HEK293 (cell line): ENCODE data around the gene FOXP3.

Experiments used
- HOXD13 ChIP-seq: sonication (generic); formaldehyde crosslinking; IDR thresholded peaks from 2 replicates; pipeline ENCODE4 v1.8.0; 2022; ENCODE audit warnings: missing genetic modification reagents, borderline replicate concordance
- KLF1 ChIP-seq: fragments of 450-650 bp; formaldehyde crosslinking; IDR thresholded peaks from 2 replicates; pipeline ENCODE4 v1.5.1; 2016; ENCODE audit warnings: missing biosample characterization, missing genetic modification characterization
- ZNF146 ChIP-seq: fragments of 450-650 bp; formaldehyde crosslinking; IDR thresholded peaks from 2 replicates; pipeline ENCODE4 v1.5.1; 2016; ENCODE audit warnings: missing biosample characterization, missing genetic modification characterization
- TF ChIP-seq, protein P1 (sequence below): fragments of 450-650 bp; formaldehyde crosslinking; IDR thresholded peaks from 2 replicates; pipeline ENCODE4 v1.5.1; 2016; ENCODE audit warnings: missing biosample characterization, missing genetic modification characterization
- TF ChIP-seq, protein P2 (sequence below): fragments of 450-650 bp; formaldehyde crosslinking; IDR thresholded peaks from 2 replicates; pipeline ENCODE4 v1.5.1; 2016; ENCODE audit warnings: missing biosample characterization, missing genetic modification characterization
- TF ChIP-seq, protein P3 (sequence below): fragments of 450-650 bp; formaldehyde crosslinking; IDR thresholded peaks from 2 replicates; pipeline ENCODE4 v1.5.1; 2017; ENCODE audit warnings: missing biosample characterization, missing genetic modification characterization

DNA sequence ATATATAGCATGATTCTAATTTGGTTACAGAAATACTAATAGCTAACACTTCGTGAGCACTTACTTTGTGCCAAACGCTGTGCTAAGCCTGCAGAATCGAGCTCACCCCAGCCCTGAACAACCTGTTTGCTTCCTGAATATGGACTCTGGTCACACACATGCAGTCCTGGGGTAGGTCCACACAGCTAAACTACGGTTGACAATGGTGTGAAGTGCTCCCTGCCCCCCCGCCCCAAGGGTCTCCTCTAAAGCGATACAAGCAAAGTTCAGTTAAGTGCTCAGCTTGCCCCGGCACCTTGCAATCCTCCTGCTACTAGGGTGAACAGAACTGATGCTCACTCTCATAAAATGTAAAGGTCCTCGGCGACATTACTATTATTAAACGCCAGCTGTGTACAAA, 879 bp downstream of the FOXP3 start:
- TF ChIP-seq, protein P1, sequence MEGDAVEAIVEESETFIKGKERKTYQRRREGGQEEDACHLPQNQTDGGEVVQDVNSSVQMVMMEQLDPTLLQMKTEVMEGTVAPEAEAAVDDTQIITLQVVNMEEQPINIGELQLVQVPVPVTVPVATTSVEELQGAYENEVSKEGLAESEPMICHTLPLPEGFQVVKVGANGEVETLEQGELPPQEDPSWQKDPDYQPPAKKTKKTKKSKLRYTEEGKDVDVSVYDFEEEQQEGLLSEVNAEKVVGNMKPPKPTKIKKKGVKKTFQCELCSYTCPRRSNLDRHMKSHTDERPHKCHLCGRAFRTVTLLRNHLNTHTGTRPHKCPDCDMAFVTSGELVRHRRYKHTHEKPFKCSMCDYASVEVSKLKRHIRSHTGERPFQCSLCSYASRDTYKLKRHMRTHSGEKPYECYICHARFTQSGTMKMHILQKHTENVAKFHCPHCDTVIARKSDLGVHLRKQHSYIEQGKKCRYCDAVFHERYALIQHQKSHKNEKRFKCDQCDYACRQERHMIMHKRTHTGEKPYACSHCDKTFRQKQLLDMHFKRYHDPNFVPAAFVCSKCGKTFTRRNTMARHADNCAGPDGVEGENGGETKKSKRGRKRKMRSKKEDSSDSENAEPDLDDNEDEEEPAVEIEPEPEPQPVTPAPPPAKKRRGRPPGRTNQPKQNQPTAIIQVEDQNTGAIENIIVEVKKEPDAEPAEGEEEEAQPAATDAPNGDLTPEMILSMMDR (tag by site-specific recombination): no peak
- TF ChIP-seq, protein P2, sequence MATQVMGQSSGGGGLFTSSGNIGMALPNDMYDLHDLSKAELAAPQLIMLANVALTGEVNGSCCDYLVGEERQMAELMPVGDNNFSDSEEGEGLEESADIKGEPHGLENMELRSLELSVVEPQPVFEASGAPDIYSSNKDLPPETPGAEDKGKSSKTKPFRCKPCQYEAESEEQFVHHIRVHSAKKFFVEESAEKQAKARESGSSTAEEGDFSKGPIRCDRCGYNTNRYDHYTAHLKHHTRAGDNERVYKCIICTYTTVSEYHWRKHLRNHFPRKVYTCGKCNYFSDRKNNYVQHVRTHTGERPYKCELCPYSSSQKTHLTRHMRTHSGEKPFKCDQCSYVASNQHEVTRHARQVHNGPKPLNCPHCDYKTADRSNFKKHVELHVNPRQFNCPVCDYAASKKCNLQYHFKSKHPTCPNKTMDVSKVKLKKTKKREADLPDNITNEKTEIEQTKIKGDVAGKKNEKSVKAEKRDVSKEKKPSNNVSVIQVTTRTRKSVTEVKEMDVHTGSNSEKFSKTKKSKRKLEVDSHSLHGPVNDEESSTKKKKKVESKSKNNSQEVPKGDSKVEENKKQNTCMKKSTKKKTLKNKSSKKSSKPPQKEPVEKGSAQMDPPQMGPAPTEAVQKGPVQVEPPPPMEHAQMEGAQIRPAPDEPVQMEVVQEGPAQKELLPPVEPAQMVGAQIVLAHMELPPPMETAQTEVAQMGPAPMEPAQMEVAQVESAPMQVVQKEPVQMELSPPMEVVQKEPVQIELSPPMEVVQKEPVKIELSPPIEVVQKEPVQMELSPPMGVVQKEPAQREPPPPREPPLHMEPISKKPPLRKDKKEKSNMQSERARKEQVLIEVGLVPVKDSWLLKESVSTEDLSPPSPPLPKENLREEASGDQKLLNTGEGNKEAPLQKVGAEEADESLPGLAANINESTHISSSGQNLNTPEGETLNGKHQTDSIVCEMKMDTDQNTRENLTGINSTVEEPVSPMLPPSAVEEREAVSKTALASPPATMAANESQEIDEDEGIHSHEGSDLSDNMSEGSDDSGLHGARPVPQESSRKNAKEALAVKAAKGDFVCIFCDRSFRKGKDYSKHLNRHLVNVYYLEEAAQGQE (tag by site-specific recombination): no peak
- TF ChIP-seq HOXD13 (CRISPR knock-in tag): no peak
- no peak for TF ChIP-seq KLF1 (tag by site-specific recombination)
- TF ChIP-seq, protein P3, sequence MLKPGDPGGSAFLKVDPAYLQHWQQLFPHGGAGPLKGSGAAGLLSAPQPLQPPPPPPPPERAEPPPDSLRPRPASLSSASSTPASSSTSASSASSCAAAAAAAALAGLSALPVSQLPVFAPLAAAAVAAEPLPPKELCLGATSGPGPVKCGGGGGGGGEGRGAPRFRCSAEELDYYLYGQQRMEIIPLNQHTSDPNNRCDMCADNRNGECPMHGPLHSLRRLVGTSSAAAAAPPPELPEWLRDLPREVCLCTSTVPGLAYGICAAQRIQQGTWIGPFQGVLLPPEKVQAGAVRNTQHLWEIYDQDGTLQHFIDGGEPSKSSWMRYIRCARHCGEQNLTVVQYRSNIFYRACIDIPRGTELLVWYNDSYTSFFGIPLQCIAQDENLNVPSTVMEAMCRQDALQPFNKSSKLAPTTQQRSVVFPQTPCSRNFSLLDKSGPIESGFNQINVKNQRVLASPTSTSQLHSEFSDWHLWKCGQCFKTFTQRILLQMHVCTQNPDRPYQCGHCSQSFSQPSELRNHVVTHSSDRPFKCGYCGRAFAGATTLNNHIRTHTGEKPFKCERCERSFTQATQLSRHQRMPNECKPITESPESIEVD (tag by site-specific recombination): no peak
- TF ChIP-seq ZNF146 (tag by site-specific recombination): no peak
